K562 (cell line): ENCODE measurements around the gene LILRA6. TPM values are rescaled to one million over a fixed set of nuclear protein-coding genes. Genes with fewer than 3 reads are reported as not detected.

Experiments used
- ATAC-seq: fragments of 200-7000 bp; cut with Tn5 transposase; 3 replicates; pipeline ENCODE4 v1.9.1; 2020; ENCODE audit warnings: moderate library complexity
- BruUV-seq: library from RNA; stranded (reverse); fragments of 400-500 nt; replicated peaks from 2 replicates; lab custom pipeline; 2021; lab: Mats Ljungman, UMichigan
- CTCF ChIA-PET: fragments of 300-600 bp; formaldehyde crosslinking; extraction: SDS; loops from one replicate; lab custom pipeline; 2021; ENCODE audit warnings: low intra/inter-chr PET ratio; lab: Yijun Ruan, JAX
- POLR2A ChIA-PET: fragments of 300-600, 350-650 bp; sonication (Branson Sonifier 250); formaldehyde crosslinking; extraction: SDS; loops from one replicate; lab custom pipeline; 2021; ENCODE audit warnings: antibody characterized with exemption, inconsistent platforms; lab: Yijun Ruan, JAX
- DNase-seq, 4 experiments: peaks; one replicate each; pipeline versions ENCODE4 v3.0.0 to v3.0.0-alpha.2; 2011 to 2018; ENCODE audit warnings: low spot score in 3 of 4, mixed read lengths in 3 of 4; ENCODE audit errors: extremely low read depth in 1 of 4
- FAIRE-seq: peaks from 2 replicates; lab custom pipeline; 2011; peaks lifted over from hg19 to GRCh38; lab: Jason Lieb, UNC
- H2AFZ ChIP-seq: 2 replicates; pipeline ENCODE4 v1.6.0; 2011; ENCODE audit warnings: low read depth, low read length, control low read depth, inconsistent platforms
- H3K27ac ChIP-seq: fragments of 200-600 bp; 3 replicates; pipeline ENCODE4 v1.8.0; 2011; ENCODE audit warnings: low read depth, mild to moderate bottlenecking, control low read depth, inconsistent platforms, low read length, moderate library complexity, mixed read lengths; ENCODE audit errors: extremely low read depth
- H3K27me3 ChIP-seq, 2 experiments: fragments of 300-600 bp in 1 of 2; 2 replicates in 1 of 2; 3 replicates in 1 of 2; pipeline versions ENCODE4 v1.6.0 to v1.8.0; 2011; ENCODE audit warnings: inconsistent platforms in 2 of 2, low read length in 2 of 2, mild to moderate bottlenecking in 1 of 2, mixed read lengths in 1 of 2, moderate library complexity in 1 of 2; ENCODE audit not compliant: control insufficient read depth in 2 of 2, insufficient read depth in 2 of 2
- H3K36me3 ChIP-seq: fragments of 300-600 bp; 3 replicates; pipeline ENCODE4 v1.8.0; 2011; ENCODE audit warnings: mild to moderate bottlenecking, low read length, inconsistent platforms; ENCODE audit not compliant: control insufficient read depth, insufficient read depth
- H3K4me1 ChIP-seq, 2 experiments: fragments of 200-600 bp in 1 of 2; replicated peaks in 1 of 2; 2 replicates in 1 of 2; 3 replicates in 1 of 2; pipeline versions ENCODE4 v1.5.1 to v1.8.0; 2011; ENCODE audit warnings: inconsistent platforms in 2 of 2, low read length in 2 of 2, mild to moderate bottlenecking in 1 of 2, mixed read lengths in 1 of 2, moderate library complexity in 1 of 2; ENCODE audit not compliant: control insufficient read depth in 2 of 2, insufficient read depth in 2 of 2
- H3K4me2 ChIP-seq: 2 replicates; pipeline ENCODE4 v1.6.1; 2011; ENCODE audit warnings: low read length, control low read depth, inconsistent platforms, mixed read lengths; ENCODE audit not compliant: insufficient read depth
- H3K4me3 ChIP-seq: fragments of 200-600 bp; sonication (generic), shearing (Covaris generic); 2 replicates; pipeline ENCODE4 v1.5.1; 2016; ENCODE audit warnings: control low read depth, inconsistent platforms
- H3K79me2 ChIP-seq: fragments of 200-600 bp; 3 replicates; pipeline ENCODE4 v1.8.0; 2011; ENCODE audit warnings: low read length, inconsistent platforms; ENCODE audit not compliant: control insufficient read depth, insufficient read depth
- H3K9ac ChIP-seq, 2 experiments: 2 replicates each; pipeline versions ENCODE4 v1.6.0 to v1.6.1; 2011; ENCODE audit warnings: low read depth in 2 of 2, low read length in 2 of 2, control low read depth in 1 of 2, inconsistent platforms in 1 of 2, mild to moderate bottlenecking in 1 of 2, mixed read lengths in 1 of 2; ENCODE audit not compliant: insufficient read depth in 1 of 2
- H3K9me1 ChIP-seq: one replicate; pipeline ENCODE4 v1.6.0; 2011; ENCODE audit warnings: inconsistent platforms, mild to moderate bottlenecking, low read length, moderate library complexity; ENCODE audit not compliant: control insufficient read depth, insufficient read depth
- H3K9me3 ChIP-seq: replicated peaks from 2 replicates; pipeline ENCODE4 v1.5.1; 2011; ENCODE audit warnings: low read depth, low read length, inconsistent platforms; ENCODE audit not compliant: control insufficient read depth, insufficient read depth
- H4K20me1 ChIP-seq: replicated peaks from 2 replicates; pipeline ENCODE4 v1.6.1; 2011; ENCODE audit warnings: low read length, inconsistent platforms, mixed read lengths; ENCODE audit not compliant: control insufficient read depth, insufficient read depth
- ARID1B ChIP-seq: fragments of 450-650 bp; IDR thresholded peaks from 2 replicates; pipeline ENCODE4 v1.6.1; 2016; ENCODE audit warnings: antibody characterized with exemption, mild to moderate bottlenecking, inconsistent platforms
- CEBPZ ChIP-seq: fragments of 150-350 bp; IDR thresholded peaks from 2 replicates; pipeline ENCODE4 v1.6.1; 2014; ENCODE audit warnings: low read depth, mild to moderate bottlenecking, low read length, borderline replicate concordance
- CHD4 ChIP-seq: fragments of 200-600 bp; sonication (generic); IDR thresholded peaks from 3 replicates; pipeline ENCODE4 v1.6.1; 2012; ENCODE audit warnings: low read depth, mild to moderate bottlenecking, mixed read lengths, low read length, inconsistent platforms; ENCODE audit not compliant: insufficient read depth, insufficient replicate concordance, poor library complexity, severe bottlenecking
- CREB5 ChIP-seq: fragments of 250-450 bp; sonication (Bioruptor Pico); IDR thresholded peaks from 2 replicates; pipeline ENCODE4 v1.5.0; 2020; ENCODE audit warnings: mild to moderate bottlenecking
- CREM ChIP-seq: IDR thresholded peaks from 2 replicates; pipeline ENCODE4 v1.6.1; 2014; ENCODE audit warnings: antibody characterized with exemption, low read depth
- GTF2F1 ChIP-seq: IDR thresholded peaks from 2 replicates; pipeline ENCODE4 v1.6.1; 2011; ENCODE audit warnings: low read depth, low read length, improper control_type of control experiment
- HDAC2 ChIP-seq: fragments of 450-650 bp; IDR thresholded peaks from 2 replicates; pipeline ENCODE4 v1.6.1; 2016; ENCODE audit warnings: mild to moderate bottlenecking
- KAT7 ChIP-seq: sonication (generic); formaldehyde crosslinking; IDR thresholded peaks from 2 replicates; pipeline ENCODE4 v1.8.0; 2022; ENCODE audit warnings: missing genetic modification reagents, mild to moderate bottlenecking, borderline replicate concordance
- MAFF ChIP-seq: IDR thresholded peaks from 2 replicates; pipeline ENCODE4 v1.6.1; 2012; ENCODE audit warnings: low read length, improper control_type of control experiment
- RAD51 ChIP-seq: fragments of 450-650 bp; IDR thresholded peaks from 2 replicates; pipeline ENCODE4 v1.7.1; 2016; ENCODE audit warnings: low read depth, mild to moderate bottlenecking, borderline replicate concordance
- TAF1 ChIP-seq: IDR thresholded peaks from 2 replicates; pipeline ENCODE4 v1.6.1; 2011; ENCODE audit warnings: mild to moderate bottlenecking, low read length, moderate library complexity; ENCODE audit not compliant: insufficient read depth, control insufficient read depth, severe bottlenecking; ENCODE audit errors: extremely low read depth
- TFE3 ChIP-seq: fragments of 450-650 bp; formaldehyde crosslinking; IDR thresholded peaks from 2 replicates; pipeline ENCODE4 v1.4.0; 2020; ENCODE audit warnings: mild to moderate bottlenecking, mixed read lengths
- ZBTB9 ChIP-seq: fragments of 450-650 bp; formaldehyde crosslinking; IDR thresholded peaks from 2 replicates; pipeline ENCODE4 v1.4.0; 2020; ENCODE audit warnings: mild to moderate bottlenecking, moderate library complexity
- WGBS: fragments of 100-300 bp; shearing (Covaris generic); methylation state at CpG from one replicate; pipeline ENCODE4 v1.1.6; 2016; ENCODE audit warnings: low coverage, mixed read lengths; ENCODE audit not compliant: insufficient coverage; ENCODE audit errors: missing lambda C conversion rate; 5-methylcytosine and 5-hydroxymethylcytosine counted together
- in situ Hi-C: fragments of 300-500 bp; cut with MboI; formaldehyde crosslinking; loops from 4 replicates; pipeline ENCODE4 v1.15.0; 2018; ENCODE audit warnings: inconsistent platforms, mixed read lengths
- intact Hi-C: fragments of 100-400 bp; cut with micrococcal nuclease; formaldehyde crosslinking; loops from 2 replicates; pipeline ENCODE4 v1.14.2; 2022
- polyA plus RNA-seq, 8 experiments: library from polyadenylated mRNA; depleted of rRNA in 4 of 8; stranded (reverse) in 5 of 8; unstranded in 3 of 8; fragments of >200 nt; fragmentation: Nextera tagmentation in 2 of 8; fragmentation: Illumina TruSeq in 1 of 8; extraction: Ambion mirVana in 2 of 8; extraction: Trizol in 1 of 8; gene quantifications; 2 replicates each; pipeline versions ENCODE4 v1.2.1 to v1.2.3, GENCODE V29; 2011 to 2014; ENCODE audit warnings: inconsistent platforms in 1 of 8, missing spikeins in 1 of 8
- total RNA-seq, 7 experiments: library from RNA; depleted of rRNA in 6 of 7; stranded (reverse); fragments of >200 nt in 6 of 7; fragmentation: Illumina TruSeq in 2 of 7; extraction: Trizol in 2 of 7; gene quantifications; 2 replicates each; pipeline versions ENCODE4 v1.2.1 to v1.2.3, GENCODE V29; 2011 to 2021; ENCODE audit warnings: low replicate concordance in 1 of 7

LILRA6 gene
- total and polyA plus RNA-seq, 9 of the 15 experiments (the other 6 are each of a cell fraction or from before 2014, with no cell fraction given) = 0.03 TPM; not detected in 8

- DNase-seq (peak; percentile 66 to 96 (median 74)), ATAC-seq (peak; percentile 63), FAIRE-seq (peak; percentile 98)
- no peaks in the 10 kb centered on the region for H3K9me3 ChIP-seq
- peaks cover 50% of the 10 kb centered on the region for H3K36me3 ChIP-seq
- peaks cover 58% of the 10 kb centered on the region for H3K79me2 ChIP-seq
- no TSS peak for BruUV-seq
- H3K9me1 ChIP-seq = peaks cover 23% of the 10 kb centered on the region
- POLR2A ChIA-PET = interaction anchor here (0.6 to 7.0 kb wide), 14 partner anchors 8 to 1574 kb away, joined by 3 to 66 read pairs (median 4); partner anchors contain the start of genes LENG1, LILRB3, MBOAT7 and RPS9
- H3K4me1 ChIP-seq = peaks cover 65 to 76% of the 10 kb centered on the region in 2 experiments
- 7% methylated on average over 10 of the region's 10 CpGs for WGBS
- peak overlapping the region; percentile 62 for H3K4me2 ChIP-seq
- in situ Hi-C loops (no loop called here), intact Hi-C loops (loop anchor here (2.0 kb wide), 2 partner anchors 21 kb away; partner anchors contain the start of gene MBOAT7)
- no peak overlapping the region for H2AFZ ChIP-seq
- H3K4me3 ChIP-seq = no peak overlapping the region
- H3K27me3 ChIP-seq = no peaks in the 10 kb centered on the region
- peak overlapping the region; percentile 89 for H3K27ac ChIP-seq
- peaks cover 60% of the 10 kb centered on the region for H4K20me1 ChIP-seq
- CTCF ChIA-PET = no interaction called here
- peak overlapping the region; percentile 56 to 86 for H3K9ac ChIP-seq
- peak; percentile 25; the same call in 1 of the 2 replicates for TF ChIP-seq MAFF
- peak; percentile 30 for TF ChIP-seq TAF1
- no peak for TF ChIP-seq GTF2F1
- TF ChIP-seq CHD4 = peak; percentile 43
- TF ChIP-seq CREM = 0 out of 2 replicates have a peak, but pooled peaks have one; percentile 29
- peak; percentile 63; the same call in 1 of the 2 replicates for TF ChIP-seq KAT7 (CRISPR knock-in tag)
- no peak for TF ChIP-seq HDAC2
- no peak for TF ChIP-seq CREB5 (CRISPR knock-in tag)
- TF ChIP-seq ARID1B = peak; percentile 89
- no peak for TF ChIP-seq CEBPZ
- no peak for TF ChIP-seq TFE3
- peak; percentile 59 for TF ChIP-seq ZBTB9
- no peak for TF ChIP-seq RAD51
Observed at GRCh38 chr19:54209811-54210494, 32.6 kb downstream of the LILRA6 start.
